HCT116 (cell line): ENCODE measurements around the gene DCHS2. TPM values are rescaled to one million over a fixed set of nuclear protein-coding genes. Genes with fewer than 3 reads are reported as not detected.

Experiments used
- ATAC-seq: fragments of 200-7000 bp; cut with Tn5 transposase; 2 replicates; pipeline ENCODE4 v1.9.1; 2020; ENCODE audit warnings: mild to moderate bottlenecking, moderate library complexity
- BruUV-seq: library from RNA; stranded (reverse); fragments of 400-500 nt; replicated peaks from 2 replicates; lab custom pipeline; 2021; lab: Mats Ljungman, UMichigan
- CTCF ChIA-PET: fragments of 300-600 bp; sonication (Branson Sonifier 250); formaldehyde crosslinking; loops from one replicate; lab custom pipeline; 2021; ENCODE audit warnings: antibody characterized with exemption; lab: Charles Lee
- POLR2A ChIA-PET: fragments of 300-600, 350-600 bp; sonication (Branson Sonifier 250); formaldehyde crosslinking; loops from one replicate; lab custom pipeline; 2021; ENCODE audit warnings: antibody characterized with exemption; lab: Charles Lee
- RAD21 ChIA-PET, 2 experiments: fragments of 300-600 bp; sonication (Branson Sonifier 250); formaldehyde crosslinking; loops; one replicate each; lab custom pipeline; 2023; ENCODE audit warnings: low total read pairs in 2 of 2; ENCODE audit not compliant: uncharacterized antibody in 2 of 2, unreplicated experiment in 2 of 2, low non-redundant PET in 1 of 2; lab: Charles Lee
- DNase-seq: peaks from one replicate; pipeline ENCODE4 v3.0.0-alpha.2; 2010; ENCODE audit warnings: low read depth, low spot score
- H2AFZ ChIP-seq: fragments of 200-600 bp; shearing (Covaris generic), sonication (generic); 2 replicates; pipeline ENCODE4 v1.6.1; 2017; ENCODE audit warnings: low read depth, mixed run types, mixed read lengths, antibody characterized with exemption, low read length; ENCODE audit not compliant: poor library complexity, severe bottlenecking
- H3K27ac ChIP-seq: 2 replicates; pipeline ENCODE4 v1.5.1; 2012; ENCODE audit warnings: low read depth, low read length
- H3K27me3 ChIP-seq: fragments of 200-600 bp; sonication (generic); 2 replicates; pipeline ENCODE4 v1.6.1; 2016; ENCODE audit warnings: mixed run types, low read length, mixed read lengths; ENCODE audit not compliant: insufficient read depth
- H3K36me3 ChIP-seq, 2 experiments: fragments of 200-500 bp in 1 of 2; fragments of 200-600 bp in 1 of 2; sonication (Bioruptor generic) in 1 of 2; sonication (generic) in 1 of 2; 2 replicates each; pipeline versions ENCODE4 v1.5.1 to v1.6.1; 2014 to 2016; ENCODE audit warnings: low read length in 2 of 2, inconsistent platforms in 1 of 2, mixed read lengths in 1 of 2, mixed run types in 1 of 2; ENCODE audit not compliant: insufficient read depth in 2 of 2, control insufficient read depth in 1 of 2
- H3K4me1 ChIP-seq, 2 experiments: fragments of 200-600 bp in 1 of 2; sonication (generic) in 1 of 2; 2 replicates each; pipeline versions ENCODE4 v1.5.1 to v1.6.1; 2012 to 2017; ENCODE audit warnings: low read length in 2 of 2, inconsistent platforms in 1 of 2, mild to moderate bottlenecking in 1 of 2, mixed read lengths in 1 of 2, mixed run types in 1 of 2, moderate library complexity in 1 of 2; ENCODE audit not compliant: insufficient read depth in 2 of 2, control insufficient read depth in 1 of 2
- H3K4me2 ChIP-seq: fragments of 200-600 bp; sonication (generic); 2 replicates; pipeline ENCODE4 v1.6.1; 2017; ENCODE audit warnings: mixed run types, low read length, mixed read lengths
- H3K4me3 ChIP-seq, 2 experiments: fragments of 200-600 bp in 1 of 2; sonication (generic) in 1 of 2; replicated peaks in 1 of 2; 2 replicates each; pipeline ENCODE4 v1.5.1; 2011 to 2016; ENCODE audit warnings: low read length in 2 of 2, control low read depth in 1 of 2, low read depth in 1 of 2, mild to moderate bottlenecking in 1 of 2, mixed read lengths in 1 of 2, mixed run types in 1 of 2
- H3K79me2 ChIP-seq: fragments of 200-600 bp; sonication (generic); 2 replicates; pipeline ENCODE4 v1.6.1; 2017; ENCODE audit warnings: mild to moderate bottlenecking, mixed run types, low read length, moderate library complexity, mixed read lengths; ENCODE audit not compliant: insufficient read depth
- H3K9ac ChIP-seq: fragments of 200-600 bp; sonication (generic); 2 replicates; pipeline ENCODE4 v1.6.1; 2016; ENCODE audit warnings: low read length, mixed read lengths
- H3K9me2 ChIP-seq: fragments of 200-600 bp; sonication (generic), shearing (Covaris generic); 2 replicates; pipeline ENCODE4 v1.6.1; 2017; ENCODE audit warnings: mixed run types, mild to moderate bottlenecking, moderate library complexity; ENCODE audit not compliant: insufficient read depth
- H3K9me3 ChIP-seq, 2 experiments: fragments of 200-500 bp in 1 of 2; fragments of 200-600 bp in 1 of 2; sonication (Bioruptor generic) in 1 of 2; sonication (generic) in 1 of 2; 2 replicates each; pipeline ENCODE4 v1.6.1; 2014 to 2017; ENCODE audit warnings: low read length in 2 of 2, mixed read lengths in 2 of 2, inconsistent platforms in 1 of 2, low read depth in 1 of 2, mild to moderate bottlenecking in 1 of 2, mixed run types in 1 of 2, moderate library complexity in 1 of 2; ENCODE audit not compliant: control insufficient read depth in 1 of 2, insufficient read depth in 1 of 2
- H4K20me1 ChIP-seq: fragments of 200-600 bp; sonication (generic), shearing (Covaris generic); 2 replicates; pipeline ENCODE4 v1.6.1; 2017; ENCODE audit warnings: mixed run types, mild to moderate bottlenecking, moderate library complexity; ENCODE audit not compliant: insufficient read depth
- ATF3 ChIP-seq: IDR thresholded peaks from 2 replicates; pipeline ENCODE4 v1.6.1; 2012
- CBX3 ChIP-seq: IDR thresholded peaks from 2 replicates; pipeline ENCODE4 v1.6.1; 2012; ENCODE audit warnings: low read depth
- CEBPB ChIP-seq: IDR thresholded peaks from 2 replicates; pipeline ENCODE4 v1.6.1; 2012; ENCODE audit warnings: low read depth
- CTCF ChIP-seq, 3 experiments: fragments of 200-600 bp in 1 of 3; sonication (generic) in 1 of 3; IDR thresholded peaks in 2 of 3; conservative IDR thresholded peaks in 1 of 3; 2 replicates each; pipeline ENCODE4 v1.5.1; 2012 to 2017; ENCODE audit warnings: low read depth in 2 of 3, low read length in 2 of 3, antibody characterized with exemption in 1 of 3, borderline replicate concordance in 1 of 3, control low read depth in 1 of 3, mild to moderate bottlenecking in 1 of 3, mixed read lengths in 1 of 3, mixed run types in 1 of 3, moderate library complexity in 1 of 3; ENCODE audit not compliant: insufficient read depth in 1 of 3
- EGR1 ChIP-seq: IDR thresholded peaks from 2 replicates; pipeline ENCODE4 v1.6.1; 2012; ENCODE audit warnings: low read depth
- ELF1 ChIP-seq: IDR thresholded peaks from 2 replicates; pipeline ENCODE4 v1.6.1; 2012; ENCODE audit warnings: low read depth, borderline replicate concordance
- EZH2 ChIP-seq: fragments of 200-600 bp; sonication (generic); IDR thresholded peaks from 2 replicates; pipeline ENCODE4 v1.6.1; 2017; ENCODE audit warnings: antibody characterized with exemption, mixed run types
- EZH2phosphoT487 ChIP-seq: fragments of 200-600 bp; IDR thresholded peaks from 2 replicates; pipeline ENCODE4 v1.6.1; 2018; ENCODE audit warnings: antibody characterized with exemption, borderline replicate concordance
- FOSL1 ChIP-seq: IDR thresholded peaks from 2 replicates; pipeline ENCODE4 v1.6.1; 2012; ENCODE audit warnings: low read depth
- POLR2A ChIP-seq: IDR thresholded peaks from 2 replicates; pipeline ENCODE4 v1.7.0; 2011; ENCODE audit warnings: borderline replicate concordance; ENCODE audit not compliant: insufficient read depth, insufficient read length; ENCODE audit errors: extremely low read depth
- POLR2AphosphoS5 ChIP-seq: IDR thresholded peaks from 2 replicates; pipeline ENCODE4 v1.6.1; 2011; ENCODE audit warnings: mild to moderate bottlenecking, low read depth, low read length, moderate library complexity
- RAD21 ChIP-seq: IDR thresholded peaks from 2 replicates; pipeline ENCODE4 v1.6.1; 2012; ENCODE audit warnings: low read depth, mild to moderate bottlenecking
- REST ChIP-seq: IDR thresholded peaks from 2 replicates; pipeline ENCODE4 v1.6.1; 2012; ENCODE audit warnings: low read depth
- SIN3A ChIP-seq: IDR thresholded peaks from 2 replicates; pipeline ENCODE4 v1.6.1; 2012; ENCODE audit warnings: low read depth
- SP1 ChIP-seq: IDR thresholded peaks from 2 replicates; pipeline ENCODE4 v1.6.1; 2012; ENCODE audit warnings: low read depth
- SRF ChIP-seq: IDR thresholded peaks from 2 replicates; pipeline ENCODE4 v1.6.1; 2012; ENCODE audit warnings: low read depth
- TCF7L2 ChIP-seq: IDR thresholded peaks from 2 replicates; pipeline ENCODE4 v1.7.0; 2011; ENCODE audit warnings: borderline replicate concordance, inconsistent platforms; ENCODE audit not compliant: insufficient read depth, insufficient read length; ENCODE audit errors: extremely low read depth
- YY1 ChIP-seq: IDR thresholded peaks from 2 replicates; pipeline ENCODE4 v1.6.1; 2011; ENCODE audit warnings: low read length, low read depth, moderate library complexity, mild to moderate bottlenecking; ENCODE audit not compliant: insufficient replicate concordance; ENCODE audit errors: extremely low read depth
- ZBTB33 ChIP-seq: IDR thresholded peaks from 2 replicates; pipeline ENCODE4 v1.6.1; 2011; ENCODE audit warnings: mild to moderate bottlenecking, low read length, moderate library complexity; ENCODE audit not compliant: insufficient replicate concordance; ENCODE audit errors: extremely low read depth
- ZFX ChIP-seq: fragments of 450-650 bp; IDR thresholded peaks from 2 replicates; pipeline ENCODE4 v1.6.1; 2017
- intact Hi-C: fragments of 100-400 bp; cut with micrococcal nuclease; formaldehyde crosslinking; loops from 2 replicates; pipeline ENCODE4 v1.10.0; 2022
- total RNA-seq: library from RNA; stranded (reverse); gene quantifications from one replicate; pipeline ENCODE4 v1.2.1, GENCODE V29; 2021; ENCODE audit not compliant: unreplicated experiment

The DCHS2 gene
- total RNA-seq, 1 experiment from 2014 or later, result 0.05 TPM

- no peak for TF ChIP-seq ATF3
- no peak for TF ChIP-seq SP1
- TF ChIP-seq SIN3A, result no peak
- TF ChIP-seq CEBPB, result no peak
- TF ChIP-seq, all 23 proteins: peak for 0
These were observed 52.4 kb downstream of the DCHS2 start (continued) for GRCh38 chr4:154439224-154439623.

DNA sequence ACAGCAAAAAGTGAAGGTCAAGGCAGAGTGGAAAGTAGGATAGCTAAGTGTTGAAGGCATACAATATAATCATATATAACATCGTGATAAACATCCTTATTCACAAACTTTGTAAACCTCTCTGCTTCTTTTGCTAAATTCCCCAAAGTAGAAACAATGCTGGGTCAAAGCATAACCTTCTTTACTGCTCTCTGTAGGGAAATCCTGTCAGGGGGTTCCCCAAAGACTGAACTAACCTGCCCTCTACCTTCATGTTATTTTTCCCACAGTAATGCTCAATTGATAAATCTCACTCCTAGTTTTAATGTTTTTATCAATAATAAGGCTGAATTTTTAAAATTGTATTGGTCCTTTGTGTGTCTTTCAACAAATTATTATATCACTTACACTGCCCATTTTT, 55.7 kb downstream of the DCHS2 start:
- H3K9me2 ChIP-seq, result no peaks in the 10 kb centered on the region
- H3K36me3 ChIP-seq, result no peaks in the 10 kb centered on the region
- no TSS peak for BruUV-seq
- DNase-seq, result no peak
- H3K4me1 ChIP-seq, result no peaks in the 10 kb centered on the region
- RAD21 ChIA-PET, result no interaction called here
- POLR2A ChIA-PET, result no interaction called here
- CTCF ChIA-PET, result no interaction called here
- intact Hi-C loops, result no loop called here
- H3K79me2 ChIP-seq, result no peaks in the 10 kb centered on the region
- H3K27me3 ChIP-seq, result no peaks in the 10 kb centered on the region
- no peaks in the 10 kb centered on the region for H4K20me1 ChIP-seq
- H3K4me3 ChIP-seq, result no peak overlapping the region
- H2AFZ ChIP-seq, result no peak overlapping the region
- no peaks in the 10 kb centered on the region for H3K9me3 ChIP-seq
- H3K4me2 ChIP-seq, result no peak overlapping the region
- no peak overlapping the region for H3K27ac ChIP-seq
- H3K9ac ChIP-seq, result no peak overlapping the region
- ATAC-seq, result no peak
- no peak for TF ChIP-seq EGR1
- TF ChIP-seq REST, result no peak
- no peak for TF ChIP-seq ELF1
- no peak for TF ChIP-seq CTCF (IDR thresholded peaks at IDR 0.05 in 2 of 3, conservative IDR thresholded peaks at IDR 0.05 in 1 of 3; ENCODE audit: borderline replicate concordance in 1 of 3, insufficient read depth in 1 of 3, low read depth in 2 of 3, low read length in 2 of 3)
- no peak for TF ChIP-seq RAD21
- no peak for TF ChIP-seq SIN3A
- no peak for TF ChIP-seq CEBPB
- no peak for TF ChIP-seq ZFX
- no peak for TF ChIP-seq YY1
- TF ChIP-seq POLR2AphosphoS5, result no peak
- no peak for TF ChIP-seq POLR2A
- no peak for TF ChIP-seq TCF7L2
- no peak for TF ChIP-seq EZH2phosphoT487
- no peak for TF ChIP-seq SRF
- no peak for TF ChIP-seq CBX3
- no peak for TF ChIP-seq FOSL1
- TF ChIP-seq ZBTB33, result no peak
- TF ChIP-seq EZH2, result no peak
